ENCODE measurements around the gene HIPK1. TPM values are rescaled to one million over a fixed set of nuclear protein-coding genes. Genes with fewer than 3 reads are reported as not detected.
"Not testable (repeated sequence)": the region's sequence is repeated elsewhere in the genome, so short reads cannot be mapped to it uniquely, and the experiment has no call there.

HIPK1 gene
- polyA plus RNA-seq, 3 donors = 8.4 to 24.7 (median 15.7) TPM

DNA sequence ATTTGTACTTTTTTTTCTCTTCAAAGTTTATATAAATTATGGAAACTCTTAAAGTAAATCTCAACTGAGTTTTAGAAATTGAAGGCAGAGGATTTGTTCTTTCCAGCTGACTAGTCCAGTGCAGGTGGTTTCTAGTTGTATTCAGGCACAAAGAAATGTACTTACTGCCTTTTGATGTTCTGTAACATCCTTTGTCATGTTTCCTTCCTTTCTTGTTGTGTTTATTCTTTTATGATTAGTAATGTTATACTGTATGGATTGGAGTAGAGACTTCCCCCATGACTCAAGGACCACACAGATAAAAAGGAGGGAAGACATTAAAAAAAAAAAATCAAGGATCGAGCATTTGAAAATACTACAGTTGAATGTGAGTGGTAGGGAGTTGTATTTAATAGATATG, 8.0 kb downstream of the HIPK1 start:
- no peak overlapping the region for H3K27ac ChIP-seq (ENCODE audit: low read depth, low read length)
- WGBS, 3 donors = 66 to 83% (median 74%) methylated on average over 1 of the region's 1 CpG

DNA sequence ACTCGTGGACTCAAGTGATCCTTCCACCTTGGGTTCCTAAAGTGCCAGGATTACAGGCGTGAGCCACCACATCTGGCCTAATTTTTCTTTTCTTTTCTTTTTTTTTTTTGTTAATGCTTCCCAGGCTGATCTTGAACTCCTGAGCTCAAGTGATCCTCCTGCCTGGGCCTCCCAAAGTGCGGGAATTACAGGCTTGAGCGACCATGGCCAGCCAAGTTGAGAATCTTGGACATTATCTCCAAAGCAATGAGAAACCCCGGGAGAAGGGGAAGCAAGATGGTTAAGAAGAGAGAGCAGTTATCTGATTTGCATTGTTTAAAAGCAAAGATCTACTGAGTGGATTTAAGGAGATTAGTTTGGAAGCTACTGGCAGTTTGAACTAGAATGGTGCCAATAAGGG, 9.1 kb downstream of the HIPK1 start:
- WGBS, 3 donors = 68 to 85% (median 84%) methylated on average over 5 of the region's 5 CpGs
- no peak overlapping the region for H3K27ac ChIP-seq (ENCODE audit: low read depth, low read length)

DNA sequence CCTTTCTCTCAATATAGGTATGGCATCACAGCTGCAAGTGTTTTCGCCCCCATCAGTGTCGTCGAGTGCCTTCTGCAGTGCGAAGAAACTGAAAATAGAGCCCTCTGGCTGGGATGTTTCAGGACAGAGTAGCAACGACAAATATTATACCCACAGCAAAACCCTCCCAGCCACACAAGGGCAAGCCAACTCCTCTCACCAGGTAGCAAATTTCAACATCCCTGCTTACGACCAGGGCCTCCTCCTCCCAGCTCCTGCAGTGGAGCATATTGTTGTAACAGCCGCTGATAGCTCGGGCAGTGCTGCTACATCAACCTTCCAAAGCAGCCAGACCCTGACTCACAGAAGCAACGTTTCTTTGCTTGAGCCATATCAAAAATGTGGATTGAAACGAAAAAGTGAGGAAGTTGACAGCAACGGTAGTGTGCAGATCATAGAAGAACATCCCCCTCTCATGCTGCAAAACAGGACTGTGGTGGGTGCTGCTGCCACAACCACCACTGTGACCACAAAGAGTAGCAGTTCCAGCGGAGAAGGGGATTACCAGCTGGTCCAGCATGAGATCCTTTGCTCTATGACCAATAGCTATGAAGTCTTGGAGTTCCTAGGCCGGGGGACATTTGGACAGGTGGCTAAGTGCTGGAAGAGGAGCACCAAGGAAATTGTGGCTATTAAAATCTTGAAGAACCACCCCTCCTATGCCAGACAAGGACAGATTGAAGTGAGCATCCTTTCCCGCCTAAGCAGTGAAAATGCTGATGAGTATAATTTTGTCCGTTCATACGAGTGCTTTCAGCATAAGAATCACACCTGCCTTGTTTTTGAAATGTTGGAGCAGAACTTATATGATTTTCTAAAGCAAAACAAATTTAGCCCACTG, 11.5 kb downstream of the HIPK1 start:
- H3K27ac ChIP-seq (ENCODE audit: low read depth, low read length) = no peak overlapping the region
- WGBS, 3 donors = 58 to 81% (median 68%) methylated on average over 16 of the region's 16 CpGs

DNA sequence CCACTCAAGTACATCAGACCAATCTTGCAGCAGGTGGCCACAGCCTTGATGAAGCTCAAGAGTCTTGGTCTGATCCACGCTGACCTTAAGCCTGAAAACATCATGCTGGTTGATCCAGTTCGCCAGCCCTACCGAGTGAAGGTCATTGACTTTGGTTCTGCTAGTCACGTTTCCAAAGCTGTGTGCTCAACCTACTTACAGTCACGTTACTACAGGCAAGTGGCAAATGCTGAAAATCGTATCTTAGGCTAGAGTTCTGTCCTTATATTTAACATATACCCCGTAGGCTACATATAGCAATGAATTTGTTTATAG, 12.1 kb downstream of the HIPK1 start:
- WGBS, 3 donors = 42 to 82% (median 81%) methylated on average over 7 of the region's 7 CpGs
- H3K27ac ChIP-seq (ENCODE audit: low read depth, low read length) = no peak overlapping the region

DNA sequence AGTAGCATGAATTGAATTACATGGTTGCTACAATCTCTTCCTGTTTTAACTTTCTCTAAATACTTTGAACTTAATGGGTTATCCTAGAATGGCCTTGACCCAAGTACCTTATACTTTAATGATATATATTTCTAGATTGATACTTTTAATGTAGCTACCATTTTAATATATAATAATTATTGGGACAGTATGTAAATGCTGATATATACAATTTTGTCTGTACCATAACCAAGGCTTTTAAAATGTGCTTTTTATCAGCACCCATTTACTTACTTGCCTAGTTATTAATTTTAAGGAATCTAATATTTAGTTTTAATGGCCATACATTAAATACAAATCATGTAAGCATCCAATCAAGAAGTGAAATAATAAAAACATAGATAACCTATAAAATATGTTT, 13.4 kb downstream of the HIPK1 start:
- H3K27ac ChIP-seq (ENCODE audit: low read depth, low read length) = no peak overlapping the region

DNA sequence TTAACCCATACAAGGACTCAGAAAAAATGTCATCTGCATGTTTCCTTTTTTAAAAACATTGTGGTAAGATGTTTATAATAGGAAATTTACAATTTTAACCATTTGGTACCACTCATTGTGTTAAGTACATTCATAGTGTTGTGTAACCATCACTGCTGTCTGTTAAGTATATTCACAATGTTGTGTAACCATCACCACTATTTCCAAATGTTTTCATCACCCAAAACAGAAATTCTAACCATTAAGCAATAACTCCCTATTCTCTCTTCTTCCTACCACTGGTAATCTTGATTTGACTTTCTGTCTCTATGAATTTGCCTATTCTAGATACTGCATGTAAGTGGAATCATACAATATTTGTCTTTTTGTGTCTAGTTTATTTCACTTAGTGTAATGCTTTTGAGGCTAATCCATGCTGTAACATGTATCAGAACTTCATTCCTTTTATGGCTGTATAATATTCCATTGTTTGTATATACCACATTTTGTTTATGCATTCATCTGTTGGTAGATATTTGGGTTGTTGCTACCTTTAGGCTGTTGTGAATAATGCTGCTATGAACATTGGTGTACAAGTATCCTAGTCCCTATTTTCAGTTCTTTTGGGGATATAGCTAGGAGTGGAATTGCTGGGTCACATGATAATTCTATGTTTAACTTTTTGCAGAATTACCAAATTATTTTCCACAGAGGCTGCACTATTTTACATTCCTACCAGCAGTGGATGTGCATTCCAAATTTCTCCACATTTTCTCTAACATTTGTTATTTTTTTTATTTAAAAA, 14.1 kb downstream of the HIPK1 start:
- H3K27ac ChIP-seq (ENCODE audit: low read depth, low read length) = no peak overlapping the region

DNA sequence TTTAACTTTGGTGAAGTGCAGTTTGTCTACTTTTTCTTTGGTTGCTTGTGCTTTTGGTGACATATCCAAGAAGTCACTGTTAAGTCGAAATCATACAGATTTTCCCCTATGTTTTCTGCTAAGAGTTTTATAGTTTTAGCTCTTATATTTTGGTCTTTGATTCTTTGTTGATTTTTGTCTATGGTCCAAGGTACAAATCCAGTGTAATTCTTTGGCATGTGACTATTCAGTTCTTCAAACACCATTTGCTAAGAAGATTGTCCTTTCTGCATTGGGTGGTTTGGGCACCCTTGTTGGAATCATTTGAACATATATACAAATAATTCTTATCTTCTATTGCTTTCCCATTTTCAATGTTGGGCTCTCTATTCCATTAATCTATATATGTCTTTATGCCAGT, 16.2 kb downstream of the HIPK1 start:
- WGBS, 3 donors = 95 to 100% (median 97%) methylated on average over 1 of the region's 1 CpG
- no peak overlapping the region for H3K27ac ChIP-seq (ENCODE audit: low read depth, low read length)

DNA sequence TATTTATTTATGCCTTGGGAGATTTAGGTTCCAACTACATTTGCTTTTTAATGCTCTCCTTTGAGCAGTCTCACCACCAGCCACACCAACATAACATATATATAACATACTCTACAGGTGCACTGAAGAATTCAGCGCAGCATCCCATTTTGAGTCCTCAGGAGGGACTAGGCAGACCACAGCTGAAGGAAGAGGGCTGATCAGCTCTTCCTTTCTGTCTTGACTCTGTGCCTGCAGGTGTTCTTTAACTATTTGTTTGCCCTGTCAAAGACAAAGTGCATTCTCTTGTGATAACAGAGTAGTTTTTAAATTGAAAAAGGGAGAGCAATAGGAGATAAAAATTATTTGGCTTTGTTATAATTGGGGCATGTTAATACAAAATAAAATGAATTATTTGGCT, 17.0 kb downstream of the HIPK1 start:
- H3K27ac ChIP-seq (ENCODE audit: low read depth, low read length) = no peak overlapping the region
- WGBS, 3 donors = 26 to 61% (median 57%) methylated on average over 1 of the region's 1 CpG

DNA sequence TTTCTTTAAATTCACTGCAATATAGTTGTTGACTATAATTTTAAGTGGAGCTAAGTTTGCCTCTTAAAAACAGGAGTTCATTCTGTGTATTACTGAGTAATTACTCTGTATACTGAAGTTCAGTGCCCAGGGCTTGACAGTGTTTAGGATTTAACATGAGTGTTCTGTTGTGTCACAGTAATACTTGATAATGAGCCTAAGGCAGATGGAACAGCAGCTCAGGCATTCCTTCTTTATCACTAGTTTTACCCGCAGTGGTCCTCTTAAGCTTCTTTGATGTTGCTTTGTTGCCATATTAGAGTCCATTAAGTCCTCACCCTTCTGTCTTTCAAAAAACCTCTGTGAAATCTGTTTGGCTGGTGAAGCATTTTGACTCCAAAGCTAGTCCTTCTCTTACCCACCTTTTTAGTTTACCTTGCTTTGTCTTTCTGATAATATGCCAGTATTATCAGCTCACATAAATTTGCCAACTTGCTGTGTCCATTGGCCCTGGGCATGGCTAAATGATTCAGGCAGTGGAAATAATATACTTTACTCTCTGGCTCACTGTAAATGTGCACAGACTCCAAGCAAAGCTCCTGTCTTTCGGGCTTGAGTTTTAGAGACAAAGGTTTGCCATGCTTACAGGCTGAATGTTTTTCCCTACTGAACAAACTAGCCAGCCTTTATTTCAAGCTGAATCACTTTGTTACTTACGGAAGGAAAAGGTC, 17.7 kb downstream of the HIPK1 start:
- no peak overlapping the region for H3K27ac ChIP-seq (ENCODE audit: low read depth, low read length)
- WGBS, 3 donors = 30 to 48% (median 46%) methylated on average over 3 of the region's 3 CpGs

DNA sequence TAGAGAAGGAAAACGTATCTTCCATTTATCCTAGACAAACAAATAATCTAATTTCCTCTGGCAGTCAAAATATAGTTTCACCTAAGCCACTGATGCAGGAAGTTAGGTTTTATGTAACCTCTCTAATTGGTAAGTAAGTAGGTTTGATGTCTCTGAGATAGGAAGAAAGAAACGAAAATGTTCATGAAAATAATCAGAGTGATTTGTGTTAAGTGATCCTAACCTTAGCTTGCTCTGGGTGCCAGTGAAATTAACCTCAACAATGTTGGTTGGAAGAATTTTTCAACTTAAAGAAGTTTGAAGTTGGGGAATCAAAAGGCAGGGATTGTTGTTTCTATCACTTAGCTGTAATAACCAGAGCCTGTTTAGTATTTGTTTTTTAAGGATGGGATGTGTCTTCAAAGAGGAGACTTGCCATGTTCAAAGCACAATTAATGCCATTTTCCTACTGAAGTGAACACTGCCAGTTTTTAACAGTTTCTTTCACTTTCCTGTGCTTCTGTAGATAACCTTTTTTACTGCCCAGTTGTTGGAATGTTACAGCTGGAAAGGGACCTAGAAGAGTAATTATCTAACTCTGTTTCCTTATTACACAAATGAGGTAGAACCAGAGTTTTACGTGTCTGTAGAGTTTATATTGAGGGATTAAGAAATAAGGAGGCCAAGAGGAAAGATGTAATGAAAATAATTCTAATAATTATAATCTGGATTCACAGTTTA, 18.4 kb downstream of the HIPK1 start:
- H3K27ac ChIP-seq (ENCODE audit: low read depth, low read length) = no peak overlapping the region
- 11 to 13% (median 13%) methylated on average over 3 of the region's 3 CpGs for WGBS, 3 donors

DNA sequence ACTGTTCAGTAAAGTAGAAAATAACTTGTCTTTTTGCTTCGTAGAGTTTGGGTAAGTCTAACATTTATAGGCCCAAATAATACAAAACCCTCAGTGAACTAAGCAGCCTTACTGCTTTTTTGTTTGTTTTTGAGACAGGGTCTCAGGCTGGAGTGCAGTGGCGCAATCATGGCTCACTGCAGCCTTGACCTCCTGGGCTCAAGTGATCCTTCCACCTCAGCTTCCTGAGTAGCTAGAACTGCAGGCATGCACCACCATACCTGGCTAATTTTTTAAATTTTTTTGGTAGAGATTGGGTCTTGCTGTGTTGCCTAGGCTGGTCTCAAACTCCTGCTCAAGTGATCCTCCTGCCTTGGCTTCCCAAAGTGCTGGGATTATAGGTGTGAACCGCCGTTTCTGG, 19.0 kb downstream of the HIPK1 start:
- 70 to 74% (median 74%) methylated on average over 4 of the region's 4 CpGs for WGBS, 3 donors
- H3K27ac ChIP-seq (ENCODE audit: low read depth, low read length) = not testable (repeated sequence)

DNA sequence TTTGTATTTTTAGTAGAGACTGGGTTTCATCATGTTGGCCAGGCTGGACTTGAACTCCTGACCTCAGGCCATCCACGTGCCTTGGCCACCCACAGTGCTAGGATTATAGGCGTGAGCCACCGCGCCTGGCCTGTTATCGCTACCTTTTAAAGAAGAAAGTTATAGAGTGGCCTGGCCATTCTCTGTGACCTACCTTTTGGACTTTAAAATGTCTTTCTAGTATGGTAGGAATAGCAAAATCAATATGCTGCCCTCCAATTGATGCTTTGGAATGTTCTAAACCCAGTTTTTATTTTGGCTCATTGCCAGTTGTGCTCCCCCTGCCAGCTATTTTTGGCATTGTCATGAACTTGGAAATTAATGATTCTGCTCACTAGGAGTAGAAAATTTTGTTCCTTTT, 19.9 kb downstream of the HIPK1 start:
- H3K27ac ChIP-seq (ENCODE audit: low read depth, low read length) = no peak overlapping the region
- WGBS, 3 donors = 62 to 86% (median 86%) methylated on average over 5 of the region's 5 CpGs

DNA sequence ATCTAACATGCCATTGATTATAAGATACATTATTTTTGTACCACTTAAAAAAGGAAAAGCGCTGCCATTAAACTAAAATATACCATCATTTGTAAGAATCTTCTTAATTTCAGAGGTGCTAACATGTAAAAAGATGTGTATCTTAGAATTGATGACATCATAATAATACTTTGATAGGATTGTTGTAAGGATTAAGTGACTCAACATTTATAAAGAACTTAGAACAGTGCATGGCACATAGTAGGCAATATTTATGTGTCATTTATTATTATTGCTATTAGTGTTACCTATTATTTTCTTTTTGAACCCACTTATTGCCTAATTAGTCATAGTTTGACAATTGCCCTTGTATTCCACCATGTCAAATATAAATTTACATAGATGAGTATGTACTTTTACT, 21.8 kb downstream of the HIPK1 start:
- H3K27ac ChIP-seq (ENCODE audit: low read depth, low read length) = no peak overlapping the region
- WGBS, 3 donors = 98 to 100% (median 99%) methylated on average over 1 of the region's 1 CpG

DNA sequence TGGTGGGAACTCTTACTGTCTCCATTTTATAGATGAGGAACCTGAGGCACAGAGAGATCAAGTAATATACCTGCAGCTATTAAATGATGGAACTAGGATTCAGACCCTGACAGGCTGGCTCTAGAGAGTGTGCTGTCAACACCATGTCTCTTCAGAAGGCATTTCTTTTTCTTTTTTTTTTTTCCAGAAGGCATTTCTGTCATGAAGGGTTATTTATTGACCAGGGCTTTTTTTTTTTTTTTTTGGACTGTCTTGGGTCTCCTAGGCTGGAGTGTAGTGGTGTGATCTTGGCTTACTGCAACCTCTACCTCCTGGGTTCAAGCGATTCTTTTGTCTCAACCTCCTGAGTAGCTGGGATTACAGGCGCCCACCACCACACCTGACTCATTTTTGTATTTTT, 22.6 kb downstream of the HIPK1 start:
- no peak overlapping the region for H3K27ac ChIP-seq (ENCODE audit: low read depth, low read length)
- WGBS, 3 donors = 100% methylated on average over 2 of the region's 2 CpGs

DNA sequence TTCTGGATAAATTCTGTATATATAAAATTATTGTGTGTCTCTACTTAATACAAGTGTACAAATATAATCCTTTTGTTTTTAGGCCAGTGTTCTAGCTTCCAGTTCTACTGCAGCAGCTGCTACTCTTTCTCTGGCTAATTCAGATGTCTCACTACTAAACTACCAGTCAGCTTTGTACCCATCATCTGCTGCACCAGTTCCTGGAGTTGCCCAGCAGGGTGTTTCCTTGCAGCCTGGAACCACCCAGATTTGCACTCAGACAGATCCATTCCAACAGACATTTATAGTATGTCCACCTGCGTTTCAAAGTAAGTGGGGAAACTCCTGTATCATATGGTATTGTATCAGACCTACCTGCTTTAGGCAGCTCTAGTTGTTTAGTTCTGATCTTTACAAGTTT, 28.9 kb downstream of the HIPK1 start:
- H3K27ac ChIP-seq (ENCODE audit: low read depth, low read length) = no peak overlapping the region
- 78 to 92% (median 88%) methylated on average over 1 of the region's 1 CpG for WGBS, 3 donors

DNA sequence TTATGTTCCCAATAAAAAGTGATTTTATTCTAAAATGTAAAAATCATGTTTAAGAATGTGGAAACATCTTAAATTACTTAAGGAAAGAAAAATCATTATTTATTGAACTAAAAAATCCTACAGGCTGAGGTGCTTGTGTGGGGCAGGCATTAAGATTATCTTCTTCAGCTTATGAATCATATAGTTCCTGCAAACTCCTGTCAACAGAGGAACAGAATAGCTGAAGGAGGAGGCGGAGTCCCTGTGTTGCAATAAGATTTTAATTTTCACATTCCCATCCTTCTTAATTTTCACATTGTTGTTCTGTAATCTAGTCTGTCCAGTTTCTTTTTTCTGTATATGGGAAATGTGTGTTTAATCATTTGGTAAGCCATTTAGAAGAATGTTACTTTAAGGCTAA, 29.6 kb downstream of the HIPK1 start:
- H3K27ac ChIP-seq (ENCODE audit: low read depth, low read length) = no peak overlapping the region
- 84 to 96% (median 85%) methylated on average over 1 of the region's 1 CpG for WGBS, 3 donors

DNA sequence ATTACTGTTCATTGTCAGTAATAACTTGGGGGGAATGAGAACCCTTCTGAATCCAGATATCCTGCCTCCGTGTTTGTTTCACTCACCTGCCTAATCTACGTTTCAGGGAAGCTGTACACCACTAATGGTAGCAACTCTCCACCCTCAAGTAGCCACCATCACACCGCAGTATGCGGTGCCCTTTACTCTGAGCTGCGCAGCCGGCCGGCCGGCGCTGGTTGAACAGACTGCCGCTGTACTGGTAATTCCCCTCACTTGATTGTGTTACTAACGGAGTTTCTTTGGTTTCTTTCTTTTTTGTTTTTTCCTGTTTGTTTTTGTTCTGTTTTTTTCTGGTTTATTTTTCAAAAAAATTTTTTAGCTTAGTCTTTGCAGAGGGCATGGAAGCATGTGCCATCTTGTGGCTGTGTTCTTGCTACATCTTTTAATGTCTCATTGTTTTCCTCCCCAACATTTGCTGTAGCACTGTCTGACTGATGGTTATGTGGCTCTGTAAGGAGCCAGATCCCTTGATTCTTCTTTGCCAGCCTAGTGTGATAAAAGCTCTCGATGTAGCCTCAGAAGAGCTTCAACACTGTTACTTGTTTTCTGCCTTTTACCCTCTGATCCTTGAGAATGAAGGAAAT, 34.3 kb downstream of the HIPK1 start:
- H3K27ac ChIP-seq (ENCODE audit: low read depth, low read length) = no peak overlapping the region
- WGBS, 3 donors = 93 to 95% (median 93%) methylated on average over 12 of the region's 12 CpGs

DNA sequence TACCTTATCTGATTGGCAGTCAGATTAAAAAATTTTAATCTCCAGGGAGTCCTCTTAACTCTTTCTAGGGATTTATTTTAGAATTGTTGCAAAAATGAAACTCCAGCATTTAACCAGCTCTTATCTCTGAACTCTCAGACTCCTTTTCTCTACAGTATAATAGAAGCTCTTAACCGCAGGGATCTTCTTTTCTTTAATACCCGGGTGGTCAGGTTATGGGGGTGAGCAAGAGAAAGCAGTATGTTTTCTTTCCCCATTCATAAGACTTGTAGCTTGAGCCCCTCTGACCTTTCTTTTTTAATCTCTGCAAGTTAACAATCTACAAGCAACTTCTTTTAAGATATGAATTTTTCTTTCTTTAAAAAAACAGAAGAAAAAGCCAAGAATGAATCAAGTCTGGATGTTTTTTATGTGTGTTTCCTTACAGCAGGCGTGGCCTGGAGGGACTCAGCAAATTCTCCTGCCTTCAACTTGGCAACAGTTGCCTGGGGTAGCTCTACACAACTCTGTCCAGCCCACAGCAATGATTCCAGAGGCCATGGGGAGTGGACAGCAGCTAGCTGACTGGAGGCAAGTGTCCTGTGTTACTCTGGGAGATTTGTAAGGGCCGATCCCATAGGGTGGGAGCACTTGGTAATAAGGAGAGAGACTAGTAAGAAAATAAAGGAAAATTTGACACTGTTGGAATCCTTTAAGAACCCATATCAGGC, 36.7 kb downstream of the HIPK1 start:
- no peak overlapping the region for H3K27ac ChIP-seq (ENCODE audit: low read depth, low read length)
- WGBS, 3 donors = 77 to 84% (median 80%) methylated on average over 4 of the region's 4 CpGs

All from adipose tissue (tissue), 3 donors.